Measurements from ENCODE around the gene TNFRSF25. TPM values are rescaled to one million over a fixed set of nuclear protein-coding genes. Genes with fewer than 3 reads are reported as not detected.

The TNFRSF25 gene
- total and polyA plus RNA-seq, 2 experiments from 2014 or later: 13.6 to 25.3 TPM

DNA sequence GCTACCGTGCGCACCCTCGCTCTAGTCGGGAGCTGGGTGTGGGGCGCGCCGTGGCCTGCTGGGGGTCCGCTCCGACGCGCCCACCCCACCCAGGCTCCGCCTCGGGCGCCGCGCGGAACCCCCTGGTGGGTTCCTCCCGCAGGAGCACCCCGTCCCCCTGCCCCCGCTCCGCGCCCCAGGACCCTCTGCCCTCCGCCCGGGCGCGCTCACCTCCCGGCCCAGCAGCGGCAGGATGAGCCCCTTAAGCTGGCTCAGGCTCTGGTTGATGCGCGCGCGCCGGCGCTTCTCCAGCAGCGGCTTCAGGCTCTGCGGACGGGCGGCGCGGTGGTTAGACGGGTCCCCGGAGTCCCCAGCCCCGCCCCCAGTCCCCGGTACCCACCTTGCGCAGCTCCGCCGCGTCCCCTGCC, 46.6 kb downstream of the TNFRSF25 start (continued):
- TF ChIP-seq, protein P1, sequence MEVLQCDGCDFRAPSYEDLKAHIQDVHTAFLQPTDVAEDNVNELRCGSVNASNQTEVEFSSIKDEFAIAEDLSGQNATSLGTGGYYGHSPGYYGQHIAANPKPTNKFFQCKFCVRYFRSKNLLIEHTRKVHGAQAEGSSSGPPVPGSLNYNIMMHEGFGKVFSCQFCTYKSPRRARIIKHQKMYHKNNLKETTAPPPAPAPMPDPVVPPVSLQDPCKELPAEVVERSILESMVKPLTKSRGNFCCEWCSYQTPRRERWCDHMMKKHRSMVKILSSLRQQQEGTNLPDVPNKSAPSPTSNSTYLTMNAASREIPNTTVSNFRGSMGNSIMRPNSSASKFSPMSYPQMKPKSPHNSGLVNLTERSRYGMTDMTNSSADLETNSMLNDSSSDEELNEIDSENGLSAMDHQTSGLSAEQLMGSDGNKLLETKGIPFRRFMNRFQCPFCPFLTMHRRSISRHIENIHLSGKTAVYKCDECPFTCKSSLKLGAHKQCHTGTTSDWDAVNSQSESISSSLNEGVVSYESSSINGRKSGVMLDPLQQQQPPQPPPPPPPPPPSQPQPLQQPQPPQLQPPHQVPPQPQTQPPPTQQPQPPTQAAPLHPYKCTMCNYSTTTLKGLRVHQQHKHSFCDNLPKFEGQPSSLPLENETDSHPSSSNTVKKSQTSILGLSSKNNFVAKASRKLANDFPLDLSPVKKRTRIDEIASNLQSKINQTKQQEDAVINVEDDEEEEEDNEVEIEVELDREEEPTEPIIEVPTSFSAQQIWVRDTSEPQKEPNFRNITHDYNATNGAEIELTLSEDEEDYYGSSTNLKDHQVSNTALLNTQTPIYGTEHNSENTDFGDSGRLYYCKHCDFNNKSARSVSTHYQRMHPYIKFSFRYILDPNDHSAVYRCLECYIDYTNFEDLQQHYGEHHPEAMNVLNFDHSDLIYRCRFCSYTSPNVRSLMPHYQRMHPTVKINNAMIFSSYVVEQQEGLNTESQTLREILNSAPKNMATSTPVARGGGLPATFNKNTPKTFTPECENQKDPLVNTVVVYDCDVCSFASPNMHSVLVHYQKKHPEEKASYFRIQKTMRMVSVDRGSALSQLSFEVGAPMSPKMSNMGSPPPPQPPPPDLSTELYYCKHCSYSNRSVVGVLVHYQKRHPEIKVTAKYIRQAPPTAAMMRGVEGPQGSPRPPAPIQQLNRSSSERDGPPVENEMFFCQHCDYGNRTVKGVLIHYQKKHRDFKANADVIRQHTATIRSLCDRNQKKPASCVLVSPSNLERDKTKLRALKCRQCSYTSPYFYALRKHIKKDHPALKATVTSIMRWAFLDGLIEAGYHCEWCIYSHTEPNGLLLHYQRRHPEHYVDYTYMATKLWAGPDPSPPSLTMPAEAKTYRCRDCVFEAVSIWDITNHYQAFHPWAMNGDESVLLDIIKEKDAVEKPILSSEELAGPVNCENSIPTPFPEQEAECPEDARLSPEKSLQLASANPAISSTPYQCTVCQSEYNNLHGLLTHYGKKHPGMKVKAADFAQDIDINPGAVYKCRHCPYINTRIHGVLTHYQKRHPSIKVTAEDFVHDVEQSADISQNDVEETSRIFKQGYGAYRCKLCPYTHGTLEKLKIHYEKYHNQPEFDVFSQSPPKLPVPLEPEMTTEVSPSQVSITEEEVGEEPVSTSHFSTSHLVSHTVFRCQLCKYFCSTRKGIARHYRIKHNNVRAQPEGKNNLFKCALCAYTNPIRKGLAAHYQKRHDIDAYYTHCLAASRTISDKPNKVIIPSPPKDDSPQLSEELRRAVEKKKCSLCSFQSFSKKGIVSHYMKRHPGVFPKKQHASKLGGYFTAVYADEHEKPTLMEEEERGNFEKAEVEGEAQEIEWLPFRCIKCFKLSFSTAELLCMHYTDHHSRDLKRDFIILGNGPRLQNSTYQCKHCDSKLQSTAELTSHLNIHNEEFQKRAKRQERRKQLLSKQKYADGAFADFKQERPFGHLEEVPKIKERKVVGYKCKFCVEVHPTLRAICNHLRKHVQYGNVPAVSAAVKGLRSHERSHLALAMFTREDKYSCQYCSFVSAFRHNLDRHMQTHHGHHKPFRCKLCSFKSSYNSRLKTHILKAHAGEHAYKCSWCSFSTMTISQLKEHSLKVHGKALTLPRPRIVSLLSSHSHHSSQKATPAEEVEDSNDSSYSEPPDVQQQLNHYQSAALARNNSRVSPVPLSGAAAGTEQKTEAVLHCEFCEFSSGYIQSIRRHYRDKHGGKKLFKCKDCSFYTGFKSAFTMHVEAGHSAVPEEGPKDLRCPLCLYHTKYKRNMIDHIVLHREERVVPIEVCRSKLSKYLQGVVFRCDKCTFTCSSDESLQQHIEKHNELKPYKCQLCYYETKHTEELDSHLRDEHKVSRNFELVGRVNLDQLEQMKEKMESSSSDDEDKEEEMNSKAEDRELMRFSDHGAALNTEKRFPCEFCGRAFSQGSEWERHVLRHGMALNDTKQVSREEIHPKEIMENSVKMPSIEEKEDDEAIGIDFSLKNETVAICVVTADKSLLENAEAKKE (CRISPR knock-in tag; IDR thresholded peaks at IDR 0.05): no peak
- no peak for TF ChIP-seq CREB1 (CRISPR knock-in tag; IDR thresholded peaks at IDR 0.05; ENCODE audit: low read depth)
- no peak for TF ChIP-seq STAT1 (IDR thresholded peaks at IDR 0.05; ENCODE audit: unreplicated experiment)
- TF ChIP-seq, protein P2, sequence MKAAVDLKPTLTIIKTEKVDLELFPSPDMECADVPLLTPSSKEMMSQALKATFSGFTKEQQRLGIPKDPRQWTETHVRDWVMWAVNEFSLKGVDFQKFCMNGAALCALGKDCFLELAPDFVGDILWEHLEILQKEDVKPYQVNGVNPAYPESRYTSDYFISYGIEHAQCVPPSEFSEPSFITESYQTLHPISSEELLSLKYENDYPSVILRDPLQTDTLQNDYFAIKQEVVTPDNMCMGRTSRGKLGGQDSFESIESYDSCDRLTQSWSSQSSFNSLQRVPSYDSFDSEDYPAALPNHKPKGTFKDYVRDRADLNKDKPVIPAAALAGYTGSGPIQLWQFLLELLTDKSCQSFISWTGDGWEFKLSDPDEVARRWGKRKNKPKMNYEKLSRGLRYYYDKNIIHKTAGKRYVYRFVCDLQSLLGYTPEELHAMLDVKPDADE (IDR thresholded peaks at IDR 0.05): no peak
- TF ChIP-seq ZNF331 (CRISPR knock-in tag; IDR thresholded peaks at IDR 0.05; ENCODE audit: low read depth): no peak

DNA sequence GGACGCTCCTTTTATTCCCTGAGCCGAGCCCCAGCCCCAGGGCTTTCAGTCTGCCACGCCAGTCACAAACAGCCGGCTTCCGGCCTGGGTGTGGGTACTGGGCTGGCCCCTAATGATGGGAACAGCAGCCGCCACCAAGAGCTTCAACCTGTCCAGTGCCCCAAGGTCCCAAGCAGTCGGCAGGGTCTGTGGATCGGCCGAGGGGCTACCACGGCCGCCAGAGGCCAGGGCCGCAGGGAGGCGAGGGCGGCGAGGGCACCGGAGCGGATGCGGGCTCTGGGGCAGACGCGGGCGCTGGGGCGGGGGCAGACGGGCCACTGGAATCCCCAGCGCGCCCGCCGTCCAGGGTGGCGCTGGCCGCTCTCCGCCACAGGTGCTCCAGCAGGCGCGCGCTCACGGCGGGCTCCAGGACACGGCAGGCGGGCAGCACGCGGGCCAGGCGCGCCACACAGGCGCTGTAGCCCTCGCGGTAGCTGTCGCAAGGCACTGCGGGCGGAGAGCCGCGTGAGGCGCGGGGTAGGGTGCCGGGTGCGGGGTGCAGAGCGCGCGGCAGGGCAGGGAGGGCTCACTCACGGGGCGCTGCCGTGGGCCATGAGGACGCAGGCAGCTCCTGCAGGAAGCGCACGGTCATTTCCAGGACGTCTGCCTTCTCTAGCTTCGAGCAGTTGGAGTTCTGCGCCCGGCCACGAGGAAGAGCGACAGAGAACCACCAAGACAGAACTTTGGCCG, 47.1 kb downstream of the TNFRSF25 start:
- H3K4me3 Mint-ChIP-seq: peak overlapping the region; percentile 65
- Histone ChIP-seq H3K27ac (ENCODE audit: low read depth) (no peak overlapping the region), H2AFZ (peak overlapping the region; percentile 83), H3K4me2 (peak overlapping the region; percentile 85), H3K9me2 (ENCODE audit: insufficient read depth) (no peaks in the 10 kb centered on the region), H3K4me3 (peak overlapping the region; percentile 65), H3K4me1 (ENCODE audit: insufficient read depth) (peaks cover 19% of the 10 kb centered on the region), H3K27me3 (ENCODE audit: insufficient read depth) (peaks cover 96% of the 10 kb centered on the region), H3K36me3 (ENCODE audit: insufficient read depth) (no peaks in the 10 kb centered on the region), H3F3A (replicated peaks; ENCODE audit: low read depth) (peaks cover 20% of the 10 kb centered on the region), H4K20me1 (replicated peaks; ENCODE audit: insufficient read depth) (peaks cover 8% of the 10 kb centered on the region; the same call in 1 of the 2 replicates), H3K79me2 (replicated peaks; ENCODE audit: insufficient read depth) (no peaks in the 10 kb centered on the region)
- peak; percentile 65 for DNase-seq (ENCODE audit: low spot score)
- TF ChIP-seq CREB1 (CRISPR knock-in tag; IDR thresholded peaks at IDR 0.05; ENCODE audit: low read depth) (no peak), EZH2 (IDR thresholded peaks at IDR 0.05; ENCODE audit: low read depth, unreplicated experiment) (peak; percentile 54), EZH2phosphoT487 (IDR thresholded peaks at IDR 0.05; ENCODE audit: unreplicated experiment) (peak; percentile 21), ZNF114 (CRISPR knock-in tag; IDR thresholded peaks at IDR 0.05) (no peak), STAT1 (IDR thresholded peaks at IDR 0.05; ENCODE audit: unreplicated experiment) (no peak)
- TF ChIP-seq, protein P2 (IDR thresholded peaks at IDR 0.05): no peak
- peaks cover 10% of the 10 kb centered on the region for H3K4me1 Mint-ChIP-seq
- no peaks in the 10 kb centered on the region for H3K36me3 Mint-ChIP-seq (ENCODE audit: low read depth)
- peaks cover 95% of the 10 kb centered on the region for H3K27me3 Mint-ChIP-seq (ENCODE audit: insufficient read depth, low read depth, poor library complexity)
- H3K9me3 Mint-ChIP-seq: no peaks in the 10 kb centered on the region; the same call in 2 of the 3 replicates
- peak; percentile 1; the same call in 2 of the 3 replicates for ATAC-seq
- no peak overlapping the region for H3K27ac Mint-ChIP-seq

All from GM23338 (cell line).